H1 (cell line): ENCODE measurements around the gene PLCB1. TPM values are rescaled to one million over a fixed set of nuclear protein-coding genes. Genes with fewer than 3 reads are reported as not detected.
A peak's percentile ranks its signal among the peaks of the same experiment; 100 is the strongest.

Experiments used
- CTCF ChIA-PET: fragments of 300-600 bp; sonication (Branson Sonifier 250); formaldehyde crosslinking; loops from one replicate; lab custom pipeline; 2021; ENCODE audit not compliant: partially characterized antibody; lab: Charles Lee
- POLR2A ChIA-PET: fragments of 300-600 bp; sonication (Branson Sonifier 250); formaldehyde crosslinking; loops from one replicate; lab custom pipeline; 2021; ENCODE audit warnings: inconsistent platforms; ENCODE audit not compliant: partially characterized antibody; lab: Charles Lee
- DNase-seq, 2 experiments: peaks; one replicate each; pipeline versions ENCODE4 v3.0.0 to v3.0.0-alpha.2; 2010 to 2022; ENCODE audit warnings: low spot score in 2 of 2, low read depth in 1 of 2, mixed read lengths in 1 of 2
- FAIRE-seq: peaks from 2 replicates; lab custom pipeline; 2011; peaks lifted over from hg19 to GRCh38; lab: Jason Lieb, UNC
- H2AFZ ChIP-seq: 2 replicates; pipeline ENCODE4 v1.8.1; 2012; ENCODE audit warnings: low read length, inconsistent platforms
- H2AK5ac ChIP-seq: 2 replicates; pipeline ENCODE4 v1.6.1; 2013; ENCODE audit warnings: low read depth, low read length
- H2BK120ac ChIP-seq: replicated peaks from 2 replicates; pipeline ENCODE3; 2013; ENCODE audit warnings: low read depth, low read length, inconsistent platforms
- H2BK12ac ChIP-seq: 2 replicates; pipeline ENCODE4 v1.6.1; 2013; ENCODE audit warnings: low read depth, low read length
- H2BK15ac ChIP-seq: 2 replicates; pipeline ENCODE4 v1.6.1; 2013; ENCODE audit warnings: low read length
- H2BK20ac ChIP-seq: 2 replicates; pipeline ENCODE4 v1.6.1; 2013; ENCODE audit warnings: low read length
- H2BK5ac ChIP-seq: 2 replicates; pipeline ENCODE4 v1.6.1; 2013; ENCODE audit warnings: low read depth, low read length
- H3K14ac ChIP-seq: 2 replicates; pipeline ENCODE4 v1.6.1; 2013; ENCODE audit warnings: inconsistent platforms; ENCODE audit not compliant: insufficient read length
- H3K18ac ChIP-seq: 2 replicates; pipeline ENCODE4 v1.6.1; 2013; ENCODE audit warnings: low read length; ENCODE audit errors: extremely low read depth
- H3K23ac ChIP-seq: 2 replicates; pipeline ENCODE4 v1.6.1; 2013; ENCODE audit warnings: inconsistent platforms; ENCODE audit not compliant: insufficient read length
- H3K23me2 ChIP-seq: 2 replicates; pipeline ENCODE4 v1.6.1; 2013; ENCODE audit warnings: low read depth, low read length
- H3K27ac ChIP-seq: 2 replicates; pipeline ENCODE4 v1.6.1; 2011; ENCODE audit warnings: low read depth, low read length, inconsistent platforms
- H3K27me3 ChIP-seq, 4 experiments: replicated peaks in 1 of 4; 1 replicate in 1 of 4; 2 replicates in 3 of 4; pipeline versions ENCODE4 v1.6.1 to v1.8.1; 2011 to 2013; ENCODE audit warnings: low read length in 3 of 4, mild to moderate bottlenecking in 3 of 4, inconsistent platforms in 2 of 4, mixed read lengths in 2 of 4, moderate library complexity in 1 of 4; ENCODE audit not compliant: control insufficient read depth in 3 of 4, insufficient read depth in 3 of 4; ENCODE audit errors: extremely low read depth in 1 of 4
- H3K36me3 ChIP-seq, 4 experiments: 2 replicates each; pipeline versions ENCODE4 v1.6.1 to v1.8.1; 2011 to 2013; ENCODE audit warnings: mild to moderate bottlenecking in 4 of 4, low read length in 3 of 4, moderate library complexity in 2 of 4, control low read depth in 1 of 4, inconsistent platforms in 1 of 4; ENCODE audit not compliant: insufficient read depth in 4 of 4, control insufficient read depth in 2 of 4
- H3K4ac ChIP-seq: replicated peaks from 2 replicates; pipeline ENCODE3; 2013; ENCODE audit warnings: low read length, low read depth, mixed read lengths, inconsistent platforms; ENCODE audit not compliant: insufficient read length
- H3K4me1 ChIP-seq, 4 experiments: replicated peaks in 1 of 4; 1 replicate in 1 of 4; 2 replicates in 3 of 4; pipeline versions ENCODE4 v1.6.1 to v1.8.1; 2011 to 2013; ENCODE audit warnings: low read length in 3 of 4, inconsistent platforms in 2 of 4, mixed read lengths in 1 of 4; ENCODE audit not compliant: insufficient read depth in 4 of 4, control insufficient read depth in 3 of 4
- H3K4me2 ChIP-seq, 2 experiments: 2 replicates each; pipeline versions ENCODE4 v1.6.1 to v1.8.1; 2011 to 2013; ENCODE audit warnings: low read depth in 2 of 2, low read length in 2 of 2, control low read depth in 1 of 2, inconsistent platforms in 1 of 2, mild to moderate bottlenecking in 1 of 2; ENCODE audit not compliant: insufficient read depth in 1 of 2
- H3K4me3 ChIP-seq, 4 experiments: fragments of 200-600, 300-600 bp in 1 of 4; sonication (generic), shearing (Covaris generic), sonication (Bioruptor Twin) in 1 of 4; 2 replicates each; pipeline versions ENCODE4 v1.5.1 to v1.8.1; 2011 to 2016; ENCODE audit warnings: low read length in 4 of 4, low read depth in 3 of 4, control low read depth in 2 of 4, inconsistent platforms in 2 of 4, mild to moderate bottlenecking in 2 of 4, mixed read lengths in 1 of 4, moderate library complexity in 1 of 4; ENCODE audit not compliant: insufficient read depth in 2 of 4; ENCODE audit errors: extremely low read depth in 1 of 4
- H3K56ac ChIP-seq: replicated peaks from 2 replicates; pipeline ENCODE3; 2013; ENCODE audit warnings: low read depth, mild to moderate bottlenecking, mixed read lengths, low read length, inconsistent platforms; ENCODE audit not compliant: insufficient read length
- H3K79me1 ChIP-seq: 2 replicates; pipeline ENCODE4 v1.6.1; 2013; ENCODE audit warnings: low read depth, low read length, control low read depth
- H3K79me2 ChIP-seq, 2 experiments: 2 replicates each; pipeline versions ENCODE4 v1.6.1 to v1.8.1; 2012 to 2013; ENCODE audit warnings: low read length in 2 of 2, mild to moderate bottlenecking in 2 of 2, inconsistent platforms in 1 of 2; ENCODE audit not compliant: insufficient read depth in 2 of 2, control insufficient read depth in 1 of 2
- H3K9ac ChIP-seq, 4 experiments: replicated peaks in 1 of 4; 1 replicate in 1 of 4; 2 replicates in 3 of 4; pipeline versions ENCODE4 v1.6.1 to v1.8.1; 2011 to 2013; ENCODE audit warnings: low read depth in 3 of 4, low read length in 3 of 4, control low read depth in 2 of 4, mild to moderate bottlenecking in 2 of 4, moderate library complexity in 2 of 4, inconsistent platforms in 1 of 4; ENCODE audit errors: extremely low read depth in 1 of 4
- H3K9me3 ChIP-seq, 2 experiments: 2 replicates each; pipeline versions ENCODE4 v1.6.1 to v1.8.1; 2012 to 2013; ENCODE audit warnings: mild to moderate bottlenecking in 2 of 2, moderate library complexity in 2 of 2, control low read depth in 1 of 2, inconsistent platforms in 1 of 2, low read depth in 1 of 2, low read length in 1 of 2, mixed read lengths in 1 of 2; ENCODE audit not compliant: insufficient read depth in 2 of 2
- H4K20me1 ChIP-seq, 2 experiments: replicated peaks in 1 of 2; 2 replicates each; pipeline versions ENCODE3 to v1.8.1; 2011 to 2013; ENCODE audit warnings: inconsistent platforms in 2 of 2, low read length in 2 of 2, mild to moderate bottlenecking in 1 of 2; ENCODE audit not compliant: insufficient read depth in 2 of 2, control insufficient read depth in 1 of 2
- H4K5ac ChIP-seq: 2 replicates; pipeline ENCODE4 v1.6.1; 2013; ENCODE audit warnings: low read length, low read depth, mixed read lengths, inconsistent platforms; ENCODE audit not compliant: insufficient read length
- H4K8ac ChIP-seq: 2 replicates; pipeline ENCODE4 v1.8.0; 2013; ENCODE audit warnings: mild to moderate bottlenecking, moderate library complexity, low read length, inconsistent platforms; ENCODE audit not compliant: insufficient read depth; ENCODE audit errors: extremely low read depth
- H4K91ac ChIP-seq: replicated peaks from 2 replicates; pipeline ENCODE3; 2013; ENCODE audit warnings: low read length, mixed read lengths, inconsistent platforms; ENCODE audit not compliant: insufficient read length
- BCL11A ChIP-seq, 2 experiments: IDR thresholded peaks; one replicate each; pipeline ENCODE4 v1.6.1; 2011; ENCODE audit warnings: low read depth in 2 of 2, low read length in 2 of 2, mild to moderate bottlenecking in 2 of 2
- FOSL1 ChIP-seq: IDR thresholded peaks from 2 replicates; pipeline ENCODE4 v1.6.1; 2011; ENCODE audit warnings: mild to moderate bottlenecking, low read depth, low read length, moderate library complexity; ENCODE audit not compliant: insufficient read depth
- HDAC6 ChIP-seq: IDR thresholded peaks from one replicate; pipeline ENCODE4 v1.7.1; 2012; ENCODE audit warnings: low read depth, mild to moderate bottlenecking, inconsistent platforms, low read length, moderate library complexity
- MAFK ChIP-seq: IDR thresholded peaks from 2 replicates; pipeline ENCODE4 v1.6.1; 2012; ENCODE audit warnings: low read depth, mild to moderate bottlenecking, improper control_type of control experiment, low read length
- POLR2A ChIP-seq, 2 experiments: IDR thresholded peaks; 1 replicate in 1 of 2; 2 replicates in 1 of 2; pipeline ENCODE4 v1.6.1; 2011; ENCODE audit warnings: low read depth in 2 of 2, low read length in 2 of 2, mild to moderate bottlenecking in 2 of 2; ENCODE audit errors: control extremely low read depth in 1 of 2
- SIRT6 ChIP-seq: IDR thresholded peaks from one replicate; pipeline ENCODE4 v1.7.1; 2012; ENCODE audit warnings: low read length, inconsistent platforms
- WGBS, 2 experiments: shearing (Covaris generic) in 1 of 2; methylation state at CpG; one replicate each; pipeline versions ENCODE4 v1.1.6 to v1.1.7; 2013 to 2015; ENCODE audit warnings: low lambda C conversion rate in 2 of 2, mixed read lengths in 2 of 2, inconsistent platforms in 1 of 2, low coverage in 1 of 2, missing lambda C conversion rate in 1 of 2; ENCODE audit not compliant: insufficient replicate concordance in 2 of 2, insufficient coverage in 1 of 2, insufficient read length in 1 of 2; ENCODE audit errors: extremely low coverage in 1 of 2, missing lambda C conversion rate in 1 of 2; 5-methylcytosine and 5-hydroxymethylcytosine counted together
- polyA plus RNA-seq, 7 experiments: library from polyadenylated mRNA; depleted of rRNA in 3 of 7; stranded (reverse) in 5 of 7; unstranded in 2 of 7; fragments of >200 nt in 5 of 7; fragments of 200-250 nt in 2 of 7; gene quantifications; 1 replicate in 5 of 7; 2 replicates in 1 of 7; 4 replicates in 1 of 7; pipeline versions ENCODE4 v1.2.1 to v1.2.3, GENCODE V29; 2011 to 2013; ENCODE audit warnings: missing spikeins in 2 of 7, mixed read lengths in 2 of 7
- total RNA-seq: library from RNA; stranded (reverse); fragmentation: NEBNext Ultra II Directional; extraction: Animal tissue kit (Norgen Biotek cat#: 25700); gene quantifications from 2 replicates; pipeline ENCODE4 v1.2.1, GENCODE V29; 2021

PLCB1 gene
- total and polyA plus RNA-seq, 2 of the 8 experiments (the other 6 are each of a cell fraction or from before 2014, with no cell fraction given) = 2.6 to 9.1 TPM

GRCh38 chr20:8400486-8400885 is 268.4 kb downstream of the PLCB1 start:
- CTCF ChIA-PET = interaction anchor here (1.2 to 3.2 kb wide), 2 partner anchors 11 to 321 kb away, joined by 6 to 15 read pairs; no protein-coding TSS in a partner anchor
- POLR2A ChIA-PET = no interaction called here
- no peak for FAIRE-seq

More at GRCh38 chr20:8400486-8400885, 268.4 kb downstream of the PLCB1 start:
- H2BK12ac ChIP-seq = no peak overlapping the region
- H2AFZ ChIP-seq = no peak overlapping the region
- no peaks in the 10 kb centered on the region for H4K20me1 ChIP-seq
- H3K4me3 ChIP-seq = no peak overlapping the region
- H3K36me3 ChIP-seq = no peaks in the 10 kb centered on the region
- H2BK5ac ChIP-seq = no peak overlapping the region
- H3K9me3 ChIP-seq = no peaks in the 10 kb centered on the region
- no peak overlapping the region for H4K5ac ChIP-seq
- 93% methylated on average over 3 of the region's 3 CpGs; no CpG with 5 or more reads in 1 of the 2 experiments for whole genome bisulfite sequencing, 2 experiments
- H3K4me2 ChIP-seq = no peak overlapping the region
- H3K18ac ChIP-seq = no peak overlapping the region
- H2BK120ac ChIP-seq = no peak overlapping the region
- H2BK20ac ChIP-seq = no peak overlapping the region
- no peak overlapping the region for H2AK5ac ChIP-seq
- no peak for TF ChIP-seq FOSL1
- TF ChIP-seq BCL11A (IDR thresholded peaks at IDR 0.05; ENCODE audit: low read depth in 2 of 2, low read length in 2 of 2) = no peak
- no peak for TF ChIP-seq SIRT6
- TF ChIP-seq HDAC6 = no peak
- TF ChIP-seq POLR2A (IDR thresholded peaks at IDR 0.05; ENCODE audit: control extremely low read depth in 1 of 2, low read depth in 2 of 2, low read length in 2 of 2) = no peak
- TF ChIP-seq MAFK = peak; percentile 97
- no peak overlapping the region for H4K91ac ChIP-seq
- no peak for DNase-seq
- H3K27me3 ChIP-seq = peaks cover 0 to 1% (median 0%) of the 10 kb centered on the region in 4 experiments; a peak in 1 of 7 replicates
- no peak overlapping the region for H3K4ac ChIP-seq
- no peak overlapping the region for H3K9ac ChIP-seq
- H3K14ac ChIP-seq = no peak overlapping the region
- H3K23ac ChIP-seq = no peak overlapping the region
- no peak overlapping the region for H2BK15ac ChIP-seq
- no peak overlapping the region for H3K56ac ChIP-seq
- no peak overlapping the region for H3K27ac ChIP-seq
- no peaks in the 10 kb centered on the region for H3K4me1 ChIP-seq
- H3K23me2 ChIP-seq = no peaks in the 10 kb centered on the region
- H4K8ac ChIP-seq = no peak overlapping the region
- no peaks in the 10 kb centered on the region for H3K79me1 ChIP-seq
- H3K79me2 ChIP-seq = no peaks in the 10 kb centered on the region
